Activated naive CD4-positive, alpha-beta T cell treated with anti-CD3 and anti-CD28 coated beads, Interleukin-2, amount 10 ng/mL, durations not matched to agents 7 days and 5 days (primary cell): ENCODE data around the gene GREB1L.

ENCODE experiments used
- CTCF ChIA-PET: fragments of 350-600 bp; sonication (Branson Sonifier 250); formaldehyde crosslinking; loops from one replicate; lab custom pipeline; 2021; ENCODE audit warnings: antibody characterized with exemption; lab: Charles Lee
- DNase-seq: peaks from one replicate; pipeline ENCODE4 v3.0.0-alpha.2; 2020
- H3K27ac Mint-ChIP-seq: one replicate; pipeline ENCODE4 v1.8.0; 2021; ENCODE audit warnings: mild to moderate bottlenecking, moderate library complexity, mixed read lengths
- H3K27me3 Mint-ChIP-seq: one replicate; pipeline ENCODE4 v1.8.0; 2021; ENCODE audit warnings: mild to moderate bottlenecking, mixed read lengths
- H3K36me3 Mint-ChIP-seq: one replicate; pipeline ENCODE4 v1.8.0; 2021; ENCODE audit warnings: mixed read lengths
- H3K4me1 Mint-ChIP-seq: one replicate; pipeline ENCODE4 v1.8.0; 2021; ENCODE audit warnings: mixed read lengths
- H3K4me3 Mint-ChIP-seq: one replicate; pipeline ENCODE4 v1.8.0; 2021; ENCODE audit warnings: mild to moderate bottlenecking, moderate library complexity, mixed read lengths
- H3K9me3 Mint-ChIP-seq: one replicate; pipeline ENCODE4 v1.8.0; 2021; ENCODE audit warnings: mixed read lengths

GREB1L gene

DNA sequence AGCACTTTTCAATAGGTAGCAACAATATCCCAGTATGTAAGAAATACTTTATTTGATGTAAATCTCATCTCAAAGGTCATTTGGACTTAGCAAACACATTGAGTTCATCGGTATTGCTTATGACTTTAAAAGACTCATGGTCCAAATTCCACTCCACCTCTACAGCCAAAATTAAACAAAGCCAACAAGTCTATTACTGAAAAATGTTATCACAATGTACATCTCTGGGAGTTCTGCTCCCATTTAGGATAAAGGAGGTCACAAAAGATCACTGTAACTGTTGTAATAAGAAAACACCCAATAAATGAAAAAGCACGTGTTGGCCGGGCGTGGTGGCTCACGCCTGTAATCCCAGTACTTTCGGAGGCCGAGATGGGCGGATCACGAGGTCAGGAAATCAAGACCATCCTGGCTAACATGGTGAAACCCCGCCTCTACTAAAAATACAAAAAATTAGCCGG lies 308.5 kb downstream of the GREB1L start:
- H3K36me3 Mint-ChIP-seq: peaks cover 43% of the 10 kb centered on the region
- DNase-seq: no peak
- H3K4me1 Mint-ChIP-seq: no peaks in the 10 kb centered on the region
- CTCF ChIA-PET: no interaction called here
- H3K9me3 Mint-ChIP-seq: no peaks in the 10 kb centered on the region
- H3K4me3 Mint-ChIP-seq: no peak overlapping the region
- H3K27ac Mint-ChIP-seq: no peak overlapping the region
- H3K27me3 Mint-ChIP-seq: no peaks in the 10 kb centered on the region

DNA sequence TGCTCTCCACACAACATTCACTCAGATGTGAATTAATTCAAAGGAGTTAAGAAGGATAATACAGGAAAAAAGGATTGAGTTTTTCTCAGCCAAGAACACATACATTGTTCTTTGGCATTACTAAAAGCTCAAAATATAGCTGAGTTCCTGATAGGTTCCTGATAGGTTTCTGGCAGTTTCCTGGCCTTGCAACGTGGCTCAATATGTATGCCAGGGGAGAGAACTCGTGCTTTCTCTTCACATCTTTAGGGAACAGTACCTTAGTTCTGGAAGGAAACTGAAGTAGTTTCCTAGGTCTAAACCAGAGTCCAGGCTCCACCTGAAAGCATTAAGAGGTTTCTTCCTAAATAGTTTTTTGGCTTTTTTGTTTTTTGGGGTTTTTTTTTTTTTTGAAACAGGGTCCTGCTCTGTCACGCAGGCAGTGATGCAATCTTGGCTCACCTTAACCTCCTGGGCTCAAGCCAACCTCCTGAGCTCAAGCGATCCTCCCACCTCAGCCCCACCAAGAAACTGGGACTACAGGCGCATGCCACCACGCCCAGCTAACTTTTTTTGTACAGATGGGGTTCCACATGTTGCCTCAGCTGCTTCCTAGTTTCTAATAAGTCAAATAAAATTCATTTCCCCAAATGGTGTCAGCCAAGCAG lies 315.7 kb downstream of the GREB1L start:
- Mint-ChIP-seq H3K9me3 (no peaks in the 10 kb centered on the region), H3K36me3 (peaks cover 29% of the 10 kb centered on the region), H3K27me3 (no peaks in the 10 kb centered on the region), H3K4me3 (no peak overlapping the region), H3K4me1 (no peaks in the 10 kb centered on the region), H3K27ac (no peak overlapping the region)
- no peak for DNase-seq
- CTCF ChIA-PET: no interaction called here

DNA sequence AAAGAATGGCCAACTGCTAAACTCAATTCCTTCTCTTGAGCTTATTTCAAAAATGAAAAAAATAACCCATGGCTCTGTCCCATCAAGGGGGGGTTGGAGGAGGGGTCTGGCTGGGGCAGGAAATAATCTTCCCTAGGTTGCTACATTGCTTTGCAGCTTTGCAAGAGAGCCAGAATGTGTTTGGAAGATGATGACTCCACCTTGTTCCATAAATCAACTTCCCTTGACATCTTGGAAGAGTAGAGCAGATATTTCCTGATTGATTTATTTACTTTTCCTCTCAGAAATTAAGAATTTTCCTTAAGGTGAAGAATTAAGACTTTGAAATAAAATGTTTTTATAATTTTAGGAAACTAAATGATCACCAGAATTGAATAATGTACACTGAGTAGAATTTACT lies 317.2 kb downstream of the GREB1L start:
- Mint-ChIP-seq H3K36me3 (peaks cover 31% of the 10 kb centered on the region), H3K27me3 (no peaks in the 10 kb centered on the region), H3K27ac (no peak overlapping the region), H3K4me3 (no peak overlapping the region), H3K9me3 (no peaks in the 10 kb centered on the region), H3K4me1 (peaks cover 3% of the 10 kb centered on the region)
- CTCF ChIA-PET: no interaction called here
- DNase-seq: no peak

DNA sequence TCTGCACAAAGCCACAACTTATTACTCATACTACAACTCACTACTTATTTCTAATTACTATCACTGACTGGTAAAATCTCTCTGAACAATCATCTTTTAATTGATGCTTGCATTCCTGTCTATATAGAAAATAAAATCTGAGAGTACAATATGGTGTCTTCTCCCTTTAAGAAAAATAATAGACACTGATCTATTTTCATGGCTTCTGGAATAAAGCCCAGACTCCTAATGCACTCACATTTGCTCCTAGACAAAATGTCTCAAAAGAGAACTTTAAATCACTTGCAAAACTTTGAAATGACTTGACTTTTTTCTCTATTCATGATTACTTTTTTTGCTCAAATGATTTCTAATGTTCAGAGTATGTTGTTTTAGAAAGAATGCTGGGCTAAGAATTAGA lies 329.7 kb downstream of the GREB1L start:
- peaks cover 55% of the 10 kb centered on the region for H3K36me3 Mint-ChIP-seq
- H3K27me3 Mint-ChIP-seq: no peaks in the 10 kb centered on the region
- H3K27ac Mint-ChIP-seq: no peak overlapping the region
- DNase-seq: no peak
- CTCF ChIA-PET: no interaction called here
- no peaks in the 10 kb centered on the region for H3K4me1 Mint-ChIP-seq
- no peak overlapping the region for H3K4me3 Mint-ChIP-seq
- H3K9me3 Mint-ChIP-seq: no peaks in the 10 kb centered on the region
